A549 (cell line): Measurements from ENCODE around the gene PMFBP1.

Experiments
- CTCF ChIP-seq: fragments of >200 bp; sonication (Bioruptor Twin); formaldehyde crosslinking; IDR thresholded peaks from 3 replicates; pipeline ENCODE4 v1.5.1; 2016
- ELK1 ChIP-seq: fragments of 150-350 bp; IDR thresholded peaks from 2 replicates; pipeline ENCODE4 v1.6.1; 2014; ENCODE audit warnings: low read depth, mild to moderate bottlenecking, low read length
- FOSL2 ChIP-seq, 2 experiments: fragments of 450-650 bp in 1 of 2; fragments of >200 bp in 1 of 2; sonication (Bioruptor Twin) in 1 of 2; formaldehyde crosslinking; IDR thresholded peaks; 2 replicates each; pipeline versions ENCODE4 v1.5.0 to v1.6.1; 2016 to 2020; ENCODE audit warnings: mild to moderate bottlenecking in 1 of 2, moderate library complexity in 1 of 2
- FOXS1 ChIP-seq: fragments of 250-450 bp; sonication (Bioruptor Pico); IDR thresholded peaks from 2 replicates; pipeline ENCODE4 v1.5.0; 2020; ENCODE audit warnings: mild to moderate bottlenecking, moderate library complexity
- JUN ChIP-seq, 2 experiments: fragments of >200 bp; sonication (Bioruptor Twin); formaldehyde crosslinking; IDR thresholded peaks; 2 replicates in 1 of 2; 3 replicates in 1 of 2; pipeline ENCODE4 v1.6.1; 2016 to 2017
- KDM5A ChIP-seq: fragments of 200-600 bp; sonication (generic); IDR thresholded peaks from 2 replicates; pipeline ENCODE4 v1.6.1; 2016; ENCODE audit warnings: antibody characterized with exemption, mild to moderate bottlenecking
- MAX ChIP-seq: IDR thresholded peaks from 2 replicates; pipeline ENCODE4 v1.6.1; 2012
- POLR2A ChIP-seq: IDR thresholded peaks from 2 replicates; pipeline ENCODE4 v1.6.1; 2012; ENCODE audit warnings: mild to moderate bottlenecking, low read length

GRCh38 chr16:72126429-72126765 is 45.6 kb downstream of the PMFBP1 start:
- TF ChIP-seq JUN (IDR thresholded peaks at IDR 0.05): no peak
- TF ChIP-seq FOXS1: no peak
- no peak for TF ChIP-seq MAX
- TF ChIP-seq CTCF: no peak
- no peak for TF ChIP-seq KDM5A
- no peak for TF ChIP-seq POLR2A
- no peak for TF ChIP-seq FOSL2 (IDR thresholded peaks at IDR 0.05)
- no peak for TF ChIP-seq FOSL2 (CRISPR knock-in tag; IDR thresholded peaks at IDR 0.05)
- TF ChIP-seq ELK1: no peak
